MG63 (cell line): ENCODE results near the gene GTF2I. TPM values are rescaled to one million over a fixed set of nuclear protein-coding genes. Genes with fewer than 3 reads are reported as not detected.
"Not testable (repeated sequence)": the region's sequence is repeated elsewhere in the genome, so short reads cannot be mapped to it uniquely, and the experiment has no call there.

Source experiments
- DNase-seq: peaks from one replicate; pipeline ENCODE4 v3.0.0-alpha.2; 2020
- H3K27me3 ChIP-seq: fragments of 250-450 bp; sonication (Bioruptor Pico); 2 replicates; pipeline ENCODE4 v1.5.1; 2020; ENCODE audit warnings: mild to moderate bottlenecking, moderate library complexity
- H3K36me3 ChIP-seq: fragments of 250-450 bp; sonication (Bioruptor Pico); 2 replicates; pipeline ENCODE4 v1.5.1; 2020; ENCODE audit warnings: mild to moderate bottlenecking, moderate library complexity
- H3K4me3 ChIP-seq: fragments of 250-450 bp; sonication (Bioruptor Pico); 2 replicates; pipeline ENCODE4 v1.5.1; 2020; ENCODE audit warnings: mild to moderate bottlenecking, moderate library complexity
- H3K9me3 ChIP-seq: fragments of 250-450 bp; sonication (Bioruptor Pico); 2 replicates; pipeline ENCODE4 v1.5.1; 2020; ENCODE audit warnings: mild to moderate bottlenecking, moderate library complexity
- total RNA-seq: library from RNA; depleted of rRNA; stranded (reverse); fragments of >200 nt; shearing (Covaris generic); gene quantifications from 2 replicates; pipeline ENCODE4 v1.2.3, GENCODE V29; 2014; ENCODE audit warnings: low replicate concordance; rRNA removed

Gene GTF2I
- total RNA-seq, 1 experiment from 2014 or later, result 57.8 TPM

DNA sequence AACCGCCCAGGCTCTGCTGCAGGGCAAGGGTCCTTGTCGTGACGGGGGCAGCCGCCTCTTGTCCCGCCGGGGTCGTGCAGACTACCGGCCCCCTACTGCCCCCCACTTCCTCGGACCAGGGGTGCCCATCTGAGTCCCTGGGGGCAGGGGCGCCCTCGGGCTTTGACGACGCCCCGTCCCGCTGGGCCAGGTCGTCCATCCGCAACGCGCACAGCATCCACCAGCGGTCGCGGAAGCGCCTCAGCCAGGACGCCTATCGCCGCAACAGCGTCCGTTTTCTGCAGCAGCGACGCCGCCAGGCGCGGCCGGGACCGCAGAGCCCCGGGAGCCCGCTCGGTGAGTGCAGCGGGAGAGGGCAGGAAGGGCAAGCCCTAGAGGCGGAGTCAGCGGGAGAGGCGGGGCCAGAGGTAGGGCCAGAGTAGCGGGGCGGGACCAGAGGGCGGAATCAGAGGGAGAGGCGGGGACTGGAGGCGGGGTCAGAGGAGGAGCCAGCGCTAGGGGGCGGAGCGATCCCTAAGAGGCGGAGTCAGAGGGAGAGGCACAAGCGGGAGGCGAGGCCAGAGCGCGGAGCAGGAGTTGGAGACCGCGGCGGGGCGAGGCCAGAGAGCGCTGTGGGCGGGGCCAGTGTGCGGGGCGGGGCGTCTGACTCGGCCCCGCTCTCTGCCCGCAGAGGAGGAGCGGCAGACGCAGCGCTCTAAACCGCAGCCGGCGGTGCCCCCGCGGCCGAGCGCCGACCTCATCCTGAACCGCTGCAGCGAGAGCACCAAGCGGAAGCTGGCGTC lies 131.0 kb downstream of the GTF2I start:
- H3K4me3 ChIP-seq, H3K27me3 ChIP-seq, H3K9me3 ChIP-seq, H3K36me3 ChIP-seq: not testable (repeated sequence)
- DNase-seq, result peak; percentile 76

- H3K9me3 ChIP-seq, DNase-seq, H3K27me3 ChIP-seq, H3K4me3 ChIP-seq, H3K36me3 ChIP-seq: not testable (repeated sequence)
Measured at GRCh38 chr7:74789200-74789736, 131.8 kb downstream of the GTF2I start.

- not testable (repeated sequence) for H3K36me3 ChIP-seq, H3K9me3 ChIP-seq
Measured at GRCh38 chr7:74797848-74798622, 140.5 kb downstream of the GTF2I start.

GRCh38 chr7:74798644-74799043 lies 141.1 kb downstream of the GTF2I start:
- H3K4me3 ChIP-seq, H3K27me3 ChIP-seq, H3K9me3 ChIP-seq, DNase-seq, H3K36me3 ChIP-seq: not testable (repeated sequence)

More at GRCh38 chr7:74797848-74798622, 140.5 kb downstream of the GTF2I start:
- not testable (repeated sequence) for H3K4me3 ChIP-seq, DNase-seq, H3K27me3 ChIP-seq

Other genes with a start within 250 kb of the GTF2I start
- 9.9 and 12.5 TPM in 2 replicates for gene GTF2IRD1, start 203.8 kb upstream of the GTF2I start, total RNA-seq
- gene NCF1, start 116.3 kb downstream of the GTF2I start, total RNA-seq, result not detected in 2 replicates
- gene GTF2IRD2, start 193.9 kb downstream of the GTF2I start, total RNA-seq, result 0.72 and 0.74 TPM in 2 replicates